ENCODE results near the gene RASSF7. TPM values are rescaled to one million over a fixed set of nuclear protein-coding genes. Genes with fewer than 3 reads are reported as not detected.

RASSF7 gene
- total and polyA plus RNA-seq, 2 of the 8 experiments (the other 6 are each of a cell fraction or from before 2014, with no cell fraction given): 22.3 to 43.9 TPM

DNA sequence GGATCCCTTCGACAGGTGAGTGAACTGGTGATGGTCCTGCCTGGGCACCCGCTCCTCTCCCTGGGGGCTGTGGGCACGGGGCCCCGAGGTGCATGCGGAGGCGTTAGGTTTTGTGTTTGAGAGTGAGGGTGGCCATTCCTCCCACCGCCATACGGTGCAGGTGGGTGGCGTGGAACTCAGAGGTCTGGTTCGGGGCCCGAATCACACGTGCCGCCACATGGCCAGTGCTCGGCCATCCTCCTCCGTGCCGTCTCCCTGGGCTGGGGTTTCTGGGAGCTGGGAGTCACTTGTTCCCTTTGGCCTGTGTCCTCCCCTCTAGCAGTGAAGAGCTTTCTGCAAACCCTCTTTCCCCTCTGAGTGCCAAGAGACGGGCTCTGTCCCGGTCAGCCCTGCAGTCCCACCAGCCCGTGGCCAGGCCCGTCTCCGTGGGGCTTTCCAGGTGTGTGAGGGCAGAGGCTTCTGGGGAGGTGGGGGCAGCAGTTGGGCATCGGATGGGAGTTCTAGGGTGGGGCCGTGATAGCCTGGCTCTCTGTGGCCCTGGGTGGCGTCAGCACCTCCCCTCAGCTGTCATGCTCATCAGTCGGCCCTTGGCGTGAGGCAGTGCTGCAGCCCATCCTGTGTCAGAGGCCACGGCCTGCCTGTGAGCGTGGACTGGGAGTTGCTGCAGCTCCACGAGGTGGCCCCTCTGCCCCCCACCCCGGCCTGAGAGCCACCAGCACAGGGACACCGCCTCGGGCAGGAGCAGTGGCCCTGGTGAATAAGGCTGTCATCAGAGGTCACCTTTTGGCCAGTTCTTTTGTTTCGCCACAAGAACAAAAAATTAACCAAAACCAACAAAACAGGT, 44.7 kb downstream of the RASSF7 start (continued):
- TF ChIP-seq NANOG (IDR thresholded peaks at IDR 0.05; ENCODE audit: insufficient read depth, low read depth, low read length, poor library complexity, severe bottlenecking) (no peak), CREB1 (IDR thresholded peaks at IDR 0.05) (no peak), PHF8 (conservative IDR thresholded peaks at IDR 0.05; ENCODE audit: low read depth, low read length) (no peak), NRF1 (IDR thresholded peaks at IDR 0.05; ENCODE audit: low read depth, low read length) (no peak), JUN (IDR thresholded peaks at IDR 0.05; ENCODE audit: low read depth, low read length) (no peak)
